Activated T-helper 1 cell treated with anti-CD3 and anti-CD28 coated beads, Interleukin-2, amount 50 U/mL, for 16 hours (primary cell): ENCODE data around the gene PHRF1.

Experiments used
- DNase-seq, 2 donors: peaks; one replicate each; pipeline ENCODE4 v3.0.0-alpha.2; 2020; ENCODE audit warnings: low read depth in 1 of 2, low spot score in 1 of 2

Gene PHRF1

GRCh38 chr11:575996-576768, at the start of gene PHRF1:
Gene PHRF1 (plus strand): TSS chr11:576470. CDS start chr11:581513, 5,043 bp downstream.
- peak; percentile 91 to 94 for DNase-seq

- no peak for DNase-seq
Observed at GRCh38 chr11:528166-528814, 48.0 kb upstream of the PHRF1 start.

DNA sequence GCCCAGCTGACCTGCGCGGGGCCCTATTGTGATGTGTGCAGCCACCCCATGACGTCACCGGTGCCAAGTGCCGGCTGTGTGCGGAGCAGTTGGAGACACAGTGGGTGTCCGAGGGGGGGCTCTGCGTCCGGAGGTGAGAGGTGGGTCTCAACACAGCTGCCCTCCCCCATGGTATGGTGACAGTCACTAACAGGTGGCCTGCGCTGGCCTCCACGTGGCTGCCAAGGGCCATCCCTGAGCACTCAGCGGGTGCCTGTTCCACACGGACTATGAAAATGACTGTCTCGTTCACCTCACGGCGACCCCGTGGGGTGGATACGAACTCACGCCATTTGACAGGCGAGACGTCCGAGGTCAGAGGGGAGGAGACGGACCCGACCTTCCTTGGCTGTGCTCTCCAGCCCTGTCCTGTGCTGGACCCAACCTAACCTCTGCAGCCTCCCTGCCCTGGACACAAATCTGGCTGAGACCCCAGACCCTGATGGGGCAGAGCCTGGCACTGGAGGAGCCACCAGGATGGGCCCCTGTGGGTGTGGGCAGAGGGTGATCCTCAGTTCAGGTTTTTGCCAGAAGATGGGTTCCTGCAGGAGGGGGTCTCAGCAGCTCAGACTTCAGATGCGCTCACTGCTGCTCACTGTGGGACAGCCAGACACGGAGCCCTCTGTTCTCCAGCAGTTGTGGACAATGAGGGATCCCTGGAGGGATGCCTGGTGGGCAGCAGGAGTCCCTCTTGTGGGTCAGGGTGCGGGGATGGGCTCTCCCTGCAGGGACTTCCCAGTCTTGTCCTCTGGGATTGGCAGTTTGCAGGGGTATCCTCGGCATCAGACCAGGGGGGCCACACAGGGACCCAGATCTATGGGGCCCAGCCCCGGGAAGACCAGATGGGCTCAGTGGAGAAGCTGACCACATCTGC, 47.2 kb upstream of the PHRF1 start:
- DNase-seq: no peak

GRCh38 chr11:529728-530411, 46.4 kb upstream of the PHRF1 start:
- no peak for DNase-seq

- no peak for DNase-seq
Observed at GRCh38 chr11:530960-531831, 45.1 kb upstream of the PHRF1 start.

- DNase-seq: no peak
Observed at GRCh38 chr11:531919-532526, 44.2 kb upstream of the PHRF1 start.

GRCh38 chr11:532527-532985, 43.7 kb upstream of the PHRF1 start:
- no peak for DNase-seq

GRCh38 chr11:532986-533585, 43.2 kb upstream of the PHRF1 start:
- no peak for DNase-seq

DNA sequence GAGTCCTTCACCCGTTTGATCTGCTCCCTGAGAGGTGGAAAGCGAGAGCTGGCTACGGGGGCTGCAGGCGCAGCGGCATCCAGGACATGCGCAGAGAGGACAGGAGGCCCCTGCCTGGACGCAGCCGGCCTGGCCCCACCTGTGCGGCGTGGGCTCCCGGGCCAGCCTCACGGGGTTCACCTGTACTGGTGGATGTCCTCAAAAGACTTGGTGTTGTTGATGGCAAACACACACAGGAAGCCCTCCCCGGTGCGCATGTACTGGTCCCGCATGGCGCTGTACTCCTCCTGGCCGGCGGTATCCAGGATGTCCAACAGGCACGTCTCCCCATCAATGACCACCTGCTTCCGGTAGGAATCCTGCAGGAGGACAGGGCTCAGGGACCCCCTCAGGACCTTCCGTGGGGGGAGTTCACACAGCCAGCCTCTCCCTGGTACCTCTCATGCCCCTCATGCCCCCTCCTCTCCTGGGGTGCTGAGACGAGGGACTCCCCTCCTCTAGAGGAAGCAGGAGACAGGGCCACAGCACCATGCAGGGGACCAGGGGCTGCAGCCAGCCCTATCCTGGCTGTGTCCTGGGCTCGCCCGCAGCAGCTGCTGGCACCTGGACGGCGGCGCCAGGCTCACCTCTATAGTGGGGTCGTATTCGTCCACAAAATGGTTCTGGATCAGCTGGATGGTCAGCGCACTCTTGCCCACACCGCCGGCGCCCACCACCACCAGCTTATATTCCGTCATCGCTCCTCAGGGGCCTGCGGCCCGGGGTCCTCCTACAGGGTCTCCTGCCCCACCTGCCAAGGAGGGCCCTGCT, 42.5 kb upstream of the PHRF1 start:
- DNase-seq: no peak

- no peak for DNase-seq
Observed at GRCh38 chr11:534396-535209, 41.7 kb upstream of the PHRF1 start.

GRCh38 chr11:535210-535518, 41.1 kb upstream of the PHRF1 start:
- no peak for DNase-seq

DNA sequence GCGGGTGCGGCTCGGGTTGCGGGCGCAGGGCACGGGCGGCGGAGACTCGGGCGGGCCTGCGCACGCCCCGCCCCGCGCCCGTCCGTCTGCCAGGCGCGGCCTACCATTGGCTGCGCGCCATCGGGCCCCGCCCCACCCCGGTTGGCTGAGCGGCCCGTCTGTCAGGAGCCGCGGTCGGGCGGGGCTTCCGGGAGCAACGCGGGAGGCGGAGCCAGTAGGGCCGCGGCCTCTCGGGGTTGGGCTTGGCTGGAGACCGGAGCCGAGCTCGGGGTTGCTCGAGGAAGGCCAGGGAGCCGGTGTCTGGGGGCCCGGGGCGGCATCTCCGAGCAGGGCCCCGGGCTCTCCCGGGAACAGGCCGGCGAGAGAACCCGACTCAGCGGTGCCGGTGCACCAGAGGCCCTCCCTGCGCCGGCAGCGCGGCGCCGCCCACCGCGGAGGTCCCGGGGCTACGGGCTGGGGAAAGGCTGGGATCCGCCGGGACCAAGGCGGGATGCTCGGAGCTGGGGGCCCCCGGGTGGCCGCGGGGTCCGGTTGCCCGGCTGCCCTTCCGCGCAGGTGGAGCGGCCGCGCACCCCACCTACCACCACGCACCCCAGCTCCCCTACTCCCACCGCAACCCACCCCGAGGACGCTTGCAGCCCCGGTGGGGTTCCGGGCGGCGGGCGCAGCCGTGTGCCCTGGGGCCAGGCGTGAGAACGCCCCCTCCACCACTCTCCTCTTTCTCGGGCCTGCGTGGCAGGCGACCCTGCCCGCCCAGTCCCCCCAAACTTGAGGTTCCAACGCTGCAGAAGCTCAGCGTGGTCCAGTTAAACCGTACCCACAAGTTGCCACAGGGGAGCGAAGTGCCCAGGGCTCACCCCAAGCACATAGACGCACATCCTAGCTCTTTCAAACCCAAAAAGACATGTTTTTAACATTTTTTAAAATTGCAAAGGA, 40.5 kb upstream of the PHRF1 start, which contains the start of gene HRAS:
HRAS (minus strand) TSS at position 58 of the 936 bp plus-strand sequence.
- DNase-seq: peak; percentile 91 to 95

DNA sequence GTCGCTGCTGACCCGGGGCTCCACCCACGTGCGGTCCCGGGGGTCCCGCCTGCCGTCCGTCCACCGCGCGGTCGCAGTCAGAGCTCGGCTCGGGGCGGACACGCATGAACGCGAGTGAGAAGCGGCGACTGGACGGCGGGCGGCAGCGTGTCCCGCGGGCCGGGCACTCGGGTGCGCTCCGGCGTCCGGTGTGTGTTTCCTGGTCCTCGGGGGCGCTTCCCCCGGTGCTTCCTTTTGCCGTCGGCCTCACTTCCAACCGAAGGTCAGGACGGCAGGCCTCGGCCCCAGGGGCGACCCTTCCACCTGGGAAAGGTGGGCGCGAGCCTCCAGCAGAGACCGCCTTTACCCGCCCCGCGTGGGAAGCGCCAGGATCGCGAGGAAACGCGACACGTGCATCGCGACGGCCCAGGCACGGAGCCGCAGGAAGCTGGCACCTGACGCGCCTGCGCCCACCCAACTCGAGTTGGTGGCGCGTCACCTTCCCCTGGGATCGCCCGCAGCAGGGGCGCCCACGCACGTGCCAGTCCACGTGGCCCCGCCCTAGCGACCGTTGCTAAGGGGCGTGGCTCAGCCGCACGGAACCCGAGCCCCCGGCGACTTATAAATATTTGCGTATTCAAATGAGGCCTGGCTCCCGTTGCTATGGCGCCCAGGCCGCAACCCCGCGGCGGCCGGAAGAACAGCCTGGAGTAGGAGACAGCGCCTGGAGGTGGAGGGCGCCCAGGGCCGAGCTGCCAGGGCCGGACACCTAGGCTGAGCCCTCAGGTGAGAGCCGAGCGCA, 39.2 kb upstream of the PHRF1 start, which contains the start of gene LRRC56:
LRRC56 (plus strand) TSS at position 687 of the 781 bp plus-strand sequence. CDS start 3,158 bp downstream, outside the sequence.
- peak; percentile 73 to 88 for DNase-seq

DNA sequence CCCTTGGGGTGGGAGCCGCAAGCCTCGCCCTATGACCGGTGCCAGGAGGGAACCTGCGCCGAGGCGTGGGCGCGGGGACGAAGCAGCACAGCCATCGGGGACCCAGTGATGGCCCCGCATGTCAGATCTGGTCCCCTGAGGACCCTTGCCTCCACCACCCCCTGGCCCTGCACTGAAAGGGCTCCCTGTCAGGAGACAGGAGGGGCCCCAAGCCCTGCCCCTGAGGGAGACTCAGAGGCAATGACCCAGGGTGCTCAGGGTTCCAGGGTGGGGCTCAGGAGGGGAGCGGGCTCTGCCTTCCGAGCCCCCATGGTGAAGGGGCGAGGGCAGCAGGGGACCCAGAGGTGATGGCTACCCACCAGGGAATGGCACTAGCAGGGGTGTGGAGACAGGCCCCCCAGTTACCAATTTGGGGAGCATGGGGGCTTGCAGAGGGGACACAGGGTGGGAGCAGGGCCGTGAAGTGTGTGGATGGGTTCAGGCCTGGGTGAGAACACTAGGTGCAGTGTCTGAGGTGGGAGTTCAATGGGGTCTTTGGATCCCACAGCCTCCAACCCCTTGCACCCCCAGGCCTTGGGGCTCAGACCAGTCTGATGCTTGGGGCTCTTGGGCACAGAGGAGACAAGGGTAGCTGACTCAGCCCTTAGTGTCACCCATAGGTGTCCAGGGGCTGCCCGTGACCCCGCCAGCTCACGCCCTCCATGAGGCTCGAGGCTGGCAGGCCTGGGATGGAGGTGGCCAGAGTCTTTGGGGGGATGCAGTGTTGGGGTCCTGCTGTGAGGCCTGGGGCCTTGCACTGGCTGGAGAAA, 38.4 kb upstream of the PHRF1 start:
- DNase-seq: no peak
